ENCODE results near the gene MED20. TPM values are rescaled to one million over a fixed set of nuclear protein-coding genes. Genes with fewer than 3 reads are reported as not detected.

Gene MED20
- total and polyA plus RNA-seq, 2 of the 8 experiments (the other 6 are each of a cell fraction or from before 2014, with no cell fraction given) = 38.7 to 51.8 TPM

DNA sequence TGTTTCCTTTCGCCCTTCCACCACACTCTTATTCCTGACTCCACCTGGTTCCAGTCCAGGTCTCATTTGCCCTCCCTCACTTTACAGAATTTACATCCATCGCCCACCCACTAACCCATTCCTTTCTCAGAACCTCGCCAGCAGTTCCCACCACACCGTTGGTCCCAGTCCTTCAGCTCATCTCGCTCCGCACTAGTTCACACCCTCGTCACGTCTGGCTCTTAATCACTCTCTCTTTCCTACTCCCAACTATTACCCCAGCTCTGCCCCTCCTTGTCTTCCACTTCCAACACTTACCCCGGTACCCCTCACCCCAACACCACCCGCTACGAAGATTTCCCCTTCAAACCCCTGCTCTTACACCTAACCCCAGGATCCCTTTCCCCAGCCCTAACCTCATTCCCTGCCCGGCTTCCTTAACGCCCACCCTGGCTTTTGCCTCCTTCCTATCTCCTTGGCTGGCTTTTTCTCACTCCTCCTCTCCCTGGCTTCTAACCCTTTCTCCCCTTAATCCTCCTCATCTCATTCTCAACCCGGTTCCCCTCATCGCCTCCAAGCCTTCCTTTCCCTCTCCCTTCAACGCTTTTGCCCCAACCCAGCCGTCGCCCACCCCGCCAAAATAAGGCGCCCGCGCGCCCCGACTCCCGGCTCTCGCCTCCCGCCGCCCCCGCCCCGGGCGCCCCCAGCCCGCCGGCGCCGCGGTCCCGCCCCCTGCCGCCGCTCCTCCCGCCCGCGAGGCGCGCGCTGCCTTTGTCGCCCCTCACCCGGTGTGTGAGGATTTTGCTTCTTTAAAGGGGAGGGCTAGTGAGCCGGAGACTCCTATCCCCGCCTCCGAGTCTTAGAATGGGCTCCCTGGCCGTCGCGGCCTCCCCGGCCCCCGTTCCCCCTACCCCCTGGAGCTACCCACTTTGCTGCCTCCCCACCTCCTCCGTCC lies 26.3 kb downstream of the MED20 start:
- POLR2A ChIA-PET (ENCODE audit: partially characterized antibody) = interaction anchor here (0.8 to 4.2 kb wide), 20 partner anchors 9 to 162 kb away, joined by 3 to 39 read pairs (median 4); partner anchors contain the start of genes BYSL, MED20, TAF8 and TOMM6
- DNase-seq (ENCODE audit: low read depth in 1 of 2, low spot score in 2 of 2) = no peak
- peak overlapping the region; percentile 16; the same call in 1 of the 2 replicates for H2AK5ac ChIP-seq (ENCODE audit: low read depth, low read length)
- peak overlapping the region; percentile 80 to 95 (median 86) for H3K4me3 ChIP-seq (ENCODE audit: extremely low read depth in 1 of 4, insufficient read depth in 2 of 4, low read depth in 3 of 4, low read length in 4 of 4)
- H2BK5ac ChIP-seq (ENCODE audit: low read depth, low read length) = peak overlapping the region; percentile 48; the same call in 1 of the 2 replicates
- peak overlapping the region; percentile 7 for H4K5ac ChIP-seq (ENCODE audit: insufficient read length, low read depth, low read length)
- H3K79me2 ChIP-seq (ENCODE audit: control insufficient read depth in 1 of 2, insufficient read depth in 2 of 2, low read length in 2 of 2) = peaks cover 0 to 44% of the 10 kb centered on the region in 2 experiments; a peak in 3 of 4 replicates
- peak overlapping the region; percentile 83 for H3K56ac ChIP-seq (replicated peaks; ENCODE audit: insufficient read length, low read depth, low read length)
- H4K91ac ChIP-seq (replicated peaks; ENCODE audit: insufficient read length, low read length) = no peak overlapping the region
- no peaks in the 10 kb centered on the region for H4K20me1 ChIP-seq (replicated peaks in 1 of 2; ENCODE audit: control insufficient read depth in 1 of 2, insufficient read depth in 2 of 2, low read length in 2 of 2)
- H3K18ac ChIP-seq (ENCODE audit: extremely low read depth, low read length) = peak overlapping the region; percentile 81
- 0 out of 2 replicates have a peak overlapping the region, but pooled peaks have one; percentile 6 for H2BK15ac ChIP-seq (ENCODE audit: low read length)
- peak overlapping the region; percentile 68; the same call in 1 of the 2 replicates for H2AFZ ChIP-seq (ENCODE audit: low read length)
- no peak overlapping the region for H2BK20ac ChIP-seq (ENCODE audit: low read length)
- no peaks in the 10 kb centered on the region for H3K79me1 ChIP-seq (ENCODE audit: low read depth, low read length)
- H3K9ac ChIP-seq (replicated peaks in 1 of 4; ENCODE audit: extremely low read depth in 1 of 4, low read depth in 3 of 4, low read length in 3 of 4) = peak overlapping the region in 3 of 4 experiments; percentile 73 to 97 (median 74); a peak in 6 of 7 replicates
- H3K4me1 ChIP-seq (replicated peaks in 1 of 4; ENCODE audit: control insufficient read depth in 3 of 4, insufficient read depth in 4 of 4, low read length in 3 of 4) = peaks cover 0 to 11% (median 4%) of the 10 kb centered on the region in 4 experiments; a peak in 4 of 7 replicates
- H4K8ac ChIP-seq (ENCODE audit: extremely low read depth, insufficient read depth, low read length) = no peak overlapping the region
- peak overlapping the region; percentile 78; the same call in 1 of the 2 replicates for H3K27ac ChIP-seq (ENCODE audit: low read depth, low read length)
- peak overlapping the region; percentile 16 for H3K4ac ChIP-seq (replicated peaks; ENCODE audit: insufficient read length, low read depth, low read length)
- no peak overlapping the region for H3K14ac ChIP-seq (ENCODE audit: insufficient read length)
- no peak for FAIRE-seq
- H2BK120ac ChIP-seq (replicated peaks; ENCODE audit: low read depth, low read length) = no peak overlapping the region
- H2BK12ac ChIP-seq (ENCODE audit: low read depth, low read length) = peak overlapping the region; percentile 62; the same call in 1 of the 2 replicates
- CTCF ChIA-PET (ENCODE audit: partially characterized antibody) = interaction anchor here (0.9 to 1.7 kb wide), 4 partner anchors 45 to 155 kb away, joined by 3 to 5 read pairs (median 4); partner anchors contain the start of gene TAF8
- H3K4me2 ChIP-seq (ENCODE audit: insufficient read depth in 1 of 2, low read depth in 2 of 2, low read length in 2 of 2) = peak overlapping the region; percentile 96 to 100
- H3K23ac ChIP-seq (ENCODE audit: insufficient read length) = no peak overlapping the region
- H3K9me3 ChIP-seq (ENCODE audit: insufficient read depth in 2 of 2, low read depth in 1 of 2, low read length in 1 of 2) = no peaks in the 10 kb centered on the region
- 3% methylated on average over 20 of the region's 56 CpGs; no CpG with 5 or more reads in 1 of the 2 experiments for WGBS, 2 experiments (ENCODE audit: extremely low coverage in 1 of 2, insufficient coverage in 1 of 2, insufficient read length in 1 of 2, insufficient replicate concordance in 2 of 2, low coverage in 1 of 2, low lambda C conversion rate in 2 of 2, missing lambda C conversion rate in 1 of 2)
- no peaks in the 10 kb centered on the region for H3K27me3 ChIP-seq (replicated peaks in 1 of 4; ENCODE audit: control insufficient read depth in 3 of 4, extremely low read depth in 1 of 4, insufficient read depth in 3 of 4, low read length in 3 of 4)
- no peaks in the 10 kb centered on the region; a peak in 1 of 8 replicates for H3K36me3 ChIP-seq (ENCODE audit: control insufficient read depth in 2 of 4, insufficient read depth in 4 of 4, low read length in 3 of 4)
- peaks cover 14% of the 10 kb centered on the region for H3K23me2 ChIP-seq (ENCODE audit: low read depth, low read length)
- TF ChIP-seq KDM4A (IDR thresholded peaks at IDR 0.05; ENCODE audit: low read depth, low read length, severe bottlenecking) (peak; percentile 41), PHF8 (conservative IDR thresholded peaks at IDR 0.05; ENCODE audit: low read depth, low read length) (peak; percentile 46), POLR2AphosphoS5 (IDR thresholded peaks at IDR 0.05; ENCODE audit: low read depth, low read length) (peak; percentile 49; the same call in 1 of the 2 replicates), SAP30 (IDR thresholded peaks at IDR 0.05; ENCODE audit: insufficient read depth, insufficient replicate concordance, low read length) (peak; percentile 37), TAF1 (IDR thresholded peaks at IDR 0.05; ENCODE audit: low read depth, low read length) (0 out of 2 replicates have a peak, but pooled peaks have one; percentile 42)
- TF ChIP-seq, protein P1, sequence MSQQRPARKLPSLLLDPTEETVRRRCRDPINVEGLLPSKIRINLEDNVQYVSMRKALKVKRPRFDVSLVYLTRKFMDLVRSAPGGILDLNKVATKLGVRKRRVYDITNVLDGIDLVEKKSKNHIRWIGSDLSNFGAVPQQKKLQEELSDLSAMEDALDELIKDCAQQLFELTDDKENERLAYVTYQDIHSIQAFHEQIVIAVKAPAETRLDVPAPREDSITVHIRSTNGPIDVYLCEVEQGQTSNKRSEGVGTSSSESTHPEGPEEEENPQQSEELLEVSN (IDR thresholded peaks at IDR 0.05) = 0 out of 2 replicates have a peak, but pooled peaks have one; percentile 17
- TF ChIP-seq, protein P2, sequence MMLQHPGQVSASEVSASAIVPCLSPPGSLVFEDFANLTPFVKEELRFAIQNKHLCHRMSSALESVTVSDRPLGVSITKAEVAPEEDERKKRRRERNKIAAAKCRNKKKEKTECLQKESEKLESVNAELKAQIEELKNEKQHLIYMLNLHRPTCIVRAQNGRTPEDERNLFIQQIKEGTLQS (IDR thresholded peaks at IDR 0.05; ENCODE audit: insufficient read depth, low read depth, low read length) = no peak
